G401.6 (cell line): ENCODE measurements around the gene DSCAM.
"Not testable (repeated sequence)": the region's sequence is repeated elsewhere in the genome, so short reads cannot be mapped to it uniquely, and the experiment has no call there.

Experiments used
- FAIRE-seq: peaks from 2 replicates; lab custom pipeline; 2012; peaks lifted over from hg19 to GRCh38; lab: Jason Lieb, UNC

The DSCAM gene

GRCh38 chr21:40373761-40374160 lies 473.2 kb downstream of the DSCAM start:
- FAIRE-seq = no peak

DNA sequence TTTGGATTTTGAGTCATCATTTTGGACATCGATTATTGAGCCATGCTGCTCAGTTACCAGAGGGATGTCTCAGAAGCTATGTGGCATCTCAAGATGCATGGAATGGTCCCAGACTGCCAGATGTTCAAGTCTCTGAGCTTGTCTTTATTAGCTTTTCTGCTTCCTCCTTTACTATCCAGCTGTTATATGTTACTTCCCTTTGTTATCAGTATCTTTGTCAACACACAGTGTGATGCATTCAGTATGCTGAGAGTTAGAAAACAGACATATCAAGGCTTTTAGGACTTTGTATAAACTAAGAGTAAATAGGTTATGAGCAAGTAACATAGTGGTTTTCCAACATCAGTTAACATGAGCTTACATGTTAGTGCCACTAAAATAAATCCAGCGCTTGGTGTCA lies 474.5 kb downstream of the DSCAM start:
- no peak for FAIRE-seq

- FAIRE-seq = no peak
Measured at GRCh38 chr21:40371329-40371728, 475.6 kb downstream of the DSCAM start.

DNA sequence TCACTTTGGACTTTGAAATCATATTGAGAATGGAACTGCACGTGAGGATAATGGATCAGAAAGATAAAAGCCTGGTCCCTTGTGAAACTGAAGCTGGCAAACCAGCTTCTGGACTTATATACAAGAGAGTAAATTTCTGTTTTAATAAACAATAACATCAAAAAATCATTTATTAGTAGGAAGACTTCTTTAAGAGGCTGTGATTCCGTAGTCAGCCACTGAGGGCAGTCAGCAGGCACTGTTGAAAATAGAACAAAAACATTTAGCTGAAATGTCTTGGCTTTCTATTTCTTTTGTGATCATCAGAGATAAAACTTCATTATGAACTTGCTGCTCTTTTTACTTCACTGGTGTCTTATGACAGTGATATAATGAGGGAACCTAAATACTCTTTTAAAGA lies 490.3 kb downstream of the DSCAM start:
- no peak for FAIRE-seq

GRCh38 chr21:40355076-40355475 lies 491.9 kb downstream of the DSCAM start:
- FAIRE-seq = no peak

DNA sequence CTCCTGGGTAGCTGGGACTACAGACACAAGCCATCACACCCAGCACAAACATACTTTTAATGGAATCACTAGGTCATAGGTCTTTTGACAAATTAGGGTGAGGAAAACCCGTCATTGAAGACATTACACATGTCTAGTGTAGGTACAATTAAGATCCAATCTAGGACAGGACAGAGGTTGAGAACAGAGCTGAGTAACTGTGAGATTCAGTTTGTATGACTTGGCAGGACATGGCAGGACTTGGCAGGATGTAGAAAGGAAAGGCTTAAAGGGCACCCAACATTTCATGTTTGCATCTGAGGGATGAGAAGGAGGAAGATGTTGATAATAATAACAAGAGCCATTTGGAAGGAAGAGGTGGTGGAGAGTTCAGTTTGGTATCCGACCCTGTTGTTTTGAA lies 496.0 kb downstream of the DSCAM start:
- FAIRE-seq = no peak

- FAIRE-seq = no peak
Measured at GRCh38 chr21:40349591-40349990, 497.4 kb downstream of the DSCAM start.

GRCh38 chr21:40345711-40346321 lies 501.1 kb downstream of the DSCAM start:
- no peak for FAIRE-seq

DNA sequence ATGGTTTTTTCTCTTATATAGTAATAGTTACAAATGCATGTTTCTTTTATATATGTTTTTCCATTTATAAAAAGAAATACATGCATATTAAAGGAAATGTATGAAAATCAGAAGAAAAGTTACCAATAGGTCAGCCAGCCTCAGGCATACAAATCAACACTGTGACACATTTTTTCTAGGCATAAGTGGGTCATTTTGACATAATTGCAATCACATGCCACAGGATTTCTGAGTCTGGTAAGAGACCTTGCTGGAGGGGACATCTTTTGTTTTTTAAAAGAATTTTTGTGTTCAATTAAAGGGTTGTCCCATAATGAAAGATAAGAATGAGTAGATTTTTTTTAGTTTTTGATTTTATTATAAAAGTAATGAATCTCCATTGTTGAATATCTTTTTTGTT lies 506.6 kb downstream of the DSCAM start:
- no peak for FAIRE-seq

- FAIRE-seq = no peak
Measured at GRCh38 chr21:40339050-40339449, 507.9 kb downstream of the DSCAM start.

- FAIRE-seq = no peak
Measured at GRCh38 chr21:40337981-40338380, 509.0 kb downstream of the DSCAM start.

GRCh38 chr21:40335704-40336103 lies 511.3 kb downstream of the DSCAM start:
- FAIRE-seq = no peak

DNA sequence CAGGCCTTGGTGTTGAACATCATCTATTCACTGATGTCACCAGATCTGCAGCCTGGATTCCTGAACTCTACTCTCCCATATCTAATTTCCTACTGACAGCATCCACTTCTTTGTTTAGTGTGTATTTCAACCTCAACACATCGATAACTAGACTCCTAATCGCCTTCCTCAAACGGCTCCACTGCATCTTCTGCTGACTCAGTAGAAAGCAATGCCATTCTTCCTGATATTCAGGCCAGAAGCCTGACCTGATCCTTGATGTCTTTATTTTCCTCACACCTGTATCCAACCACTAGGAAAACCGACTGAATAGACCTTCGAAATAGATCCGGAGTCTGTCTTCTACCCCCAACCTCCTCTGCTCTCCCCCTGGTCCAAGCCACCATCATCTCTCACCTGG lies 512.8 kb downstream of the DSCAM start:
- FAIRE-seq = no peak

GRCh38 chr21:40333731-40334130 lies 513.2 kb downstream of the DSCAM start:
- FAIRE-seq = no peak

- no peak for FAIRE-seq
Measured at GRCh38 chr21:40331804-40332203, 515.2 kb downstream of the DSCAM start.

DNA sequence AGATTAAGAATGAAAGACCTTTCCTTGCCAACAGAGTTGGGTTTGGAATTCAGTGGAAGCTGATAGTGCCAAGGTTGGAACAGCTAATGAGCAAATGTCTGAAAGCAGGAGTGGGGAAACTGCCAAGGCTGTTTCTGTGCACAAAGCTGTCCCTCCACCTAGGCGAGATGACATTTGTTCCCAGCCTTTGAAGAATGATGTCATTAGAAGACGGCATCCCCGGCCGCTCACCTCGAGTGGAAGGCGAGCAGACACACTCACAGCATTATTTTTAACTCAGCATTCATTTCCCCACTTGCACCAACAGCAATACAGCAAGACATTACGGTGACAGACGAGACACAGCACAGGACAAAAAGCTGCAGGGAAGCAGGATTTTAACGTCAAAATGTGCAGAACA lies 515.8 kb downstream of the DSCAM start:
- no peak for FAIRE-seq

- FAIRE-seq = no peak
Measured at GRCh38 chr21:40324389-40324788, 522.6 kb downstream of the DSCAM start.

- FAIRE-seq = not testable (repeated sequence)
Measured at GRCh38 chr21:40320718-40321117, 526.2 kb downstream of the DSCAM start.

- no peak for FAIRE-seq
Measured at GRCh38 chr21:40318371-40318770, 528.6 kb downstream of the DSCAM start.

- FAIRE-seq = no peak
Measured at GRCh38 chr21:40316104-40316503, 530.9 kb downstream of the DSCAM start.

GRCh38 chr21:40315626-40316025 lies 531.3 kb downstream of the DSCAM start:
- FAIRE-seq = no peak

DNA sequence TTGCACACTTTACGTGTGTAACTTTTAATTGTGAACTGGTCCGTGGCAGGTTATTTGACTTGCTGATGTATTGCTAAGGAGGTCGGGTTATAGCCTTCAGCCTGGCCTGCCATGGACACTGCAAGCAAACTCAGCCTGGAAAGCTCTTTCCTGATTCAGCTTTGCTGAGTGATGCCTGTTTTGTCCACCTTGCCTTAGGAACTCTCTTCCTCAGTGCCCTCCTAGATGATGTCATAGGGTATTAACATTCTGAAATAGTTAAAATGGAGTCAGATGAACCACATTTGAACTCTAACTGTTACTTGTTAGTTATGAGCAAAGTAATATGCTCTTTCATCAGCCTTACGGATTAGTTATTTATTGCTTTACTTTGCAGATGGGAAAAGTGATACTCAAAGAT lies 533.7 kb downstream of the DSCAM start:
- no peak for FAIRE-seq

GRCh38 chr21:40300300-40300699 lies 546.7 kb downstream of the DSCAM start:
- FAIRE-seq = no peak

DNA sequence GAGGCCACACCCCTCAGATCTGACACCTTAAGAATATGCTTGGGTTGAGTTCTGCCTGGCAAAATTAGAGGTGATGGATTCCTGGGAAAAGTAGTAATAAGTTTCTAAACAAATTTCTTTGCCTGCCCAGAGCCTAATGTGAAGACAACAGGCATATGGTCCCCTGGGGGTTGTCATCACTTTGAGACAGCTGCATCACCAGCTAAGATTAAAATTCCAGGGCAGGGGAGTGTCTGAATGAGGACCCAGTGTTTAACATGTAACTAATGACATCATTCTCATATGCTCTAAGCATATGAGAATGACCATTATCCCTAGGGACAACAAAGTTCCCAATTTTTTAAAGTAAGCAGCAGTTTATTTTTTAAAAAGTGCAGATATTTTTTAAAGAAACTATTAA lies 547.5 kb downstream of the DSCAM start:
- no peak for FAIRE-seq

- no peak for FAIRE-seq
Measured at GRCh38 chr21:40294345-40294744, 552.6 kb downstream of the DSCAM start.
